HepG2 (cell line): ENCODE measurements around the gene PRRT1. TPM values are rescaled to one million over a fixed set of nuclear protein-coding genes. Genes with fewer than 3 reads are reported as not detected.

Experiments
- AKAP8 ChIP-seq: sonication (generic); formaldehyde crosslinking; IDR thresholded peaks from 2 replicates; pipeline ENCODE4 v1.5.1; 2020; ENCODE audit warnings: mild to moderate bottlenecking, missing genetic modification reagents
- CBX1 ChIP-seq: IDR thresholded peaks from one replicate; pipeline ENCODE4 v1.6.1; 2016; ENCODE audit warnings: antibody characterized with exemption, low read depth
- FOSL2 ChIP-seq: sonication (generic); formaldehyde crosslinking; IDR thresholded peaks from 2 replicates; pipeline ENCODE4 v1.4.0; 2020; ENCODE audit warnings: missing genetic modification reagents
- HOMEZ ChIP-seq: IDR thresholded peaks from 2 replicates; pipeline ENCODE4 v1.6.1; 2016; ENCODE audit warnings: low read depth
- JUN ChIP-seq: sonication (generic); formaldehyde crosslinking; IDR thresholded peaks from 2 replicates; pipeline ENCODE4 v1.4.0; 2020; ENCODE audit warnings: mild to moderate bottlenecking, missing genetic modification reagents
- SAFB2 ChIP-seq: sonication (generic); formaldehyde crosslinking; IDR thresholded peaks from 2 replicates; pipeline ENCODE4 v1.5.1; 2020; ENCODE audit warnings: missing genetic modification reagents, low read depth, mild to moderate bottlenecking, borderline replicate concordance
- TEAD3 ChIP-seq: optimal IDR thresholded peaks from 2 replicates; pipeline ENCODE3; 2016; ENCODE audit warnings: borderline replicate concordance
- ZBTB40 ChIP-seq, 2 experiments: fragments of 450-650 bp in 1 of 2; sonication (generic) in 1 of 2; formaldehyde crosslinking in 1 of 2; IDR thresholded peaks; 2 replicates each; pipeline versions ENCODE4 v1.6.1 to v1.8.0; 2016 to 2022; ENCODE audit warnings: antibody characterized with exemption in 1 of 2, mild to moderate bottlenecking in 1 of 2, missing genetic modification reagents in 1 of 2
- ZC3H4 ChIP-seq: sonication (generic); formaldehyde crosslinking; IDR thresholded peaks from 2 replicates; pipeline ENCODE4 v1.4.0; 2020; ENCODE audit warnings: missing genetic modification reagents, borderline replicate concordance
- ZNF160 ChIP-seq: sonication (generic); formaldehyde crosslinking; IDR thresholded peaks from 2 replicates; pipeline ENCODE4 v1.8.0; 2022; ENCODE audit warnings: mild to moderate bottlenecking, inconsistent platforms, missing genetic modification reagents
- ZNF816 ChIP-seq: sonication (generic); formaldehyde crosslinking; IDR thresholded peaks from 2 replicates; pipeline ENCODE4 v1.8.0; 2022; ENCODE audit warnings: missing genetic modification reagents, mild to moderate bottlenecking, borderline replicate concordance
- polyA plus RNA-seq, 8 experiments: library from polyadenylated mRNA; depleted of rRNA in 3 of 8; stranded (reverse) in 7 of 8; unstranded in 1 of 8; fragments of >200 nt; fragmentation: Illumina TruSeq in 4 of 8; extraction: Trizol in 4 of 8; gene quantifications; 2 replicates each; pipeline versions ENCODE4 v1.2.1 to v1.2.3, GENCODE V29; 2011 to 2016; ENCODE audit warnings: low read depth in 4 of 8, missing spikeins in 1 of 8, mixed read lengths in 1 of 8; ENCODE audit not compliant: insufficient read depth in 1 of 8
- total RNA-seq, 5 experiments: library from RNA; depleted of rRNA; stranded (reverse); fragments of >200 nt; fragmentation: Illumina TruSeq; extraction: Trizol; gene quantifications; 2 replicates each; pipeline ENCODE4 v1.2.3, GENCODE V29; 2016; ENCODE audit warnings: low read depth in 1 of 5
- TF ChIP-seq, protein P1 (sequence below): sonication (generic); formaldehyde crosslinking; IDR thresholded peaks from 2 replicates; pipeline ENCODE4 v1.5.0; 2020; ENCODE audit warnings: missing genetic modification reagents
- TF ChIP-seq, protein P2 (sequence below): sonication (generic); formaldehyde crosslinking; conservative IDR thresholded peaks from 2 replicates; pipeline ENCODE4 v1.4.0; 2020; ENCODE audit warnings: missing genetic modification reagents

PRRT1 gene
- total and polyA plus RNA-seq, 2 of the 13 experiments (the other 11 are each of a cell fraction or from before 2014, with no cell fraction given): 0.64 to 1.4 TPM

- TF ChIP-seq AKAP8 (0 out of 2 replicates have a peak, but pooled peaks have one; percentile 27), TEAD3 (peak; percentile 31), JUN (CRISPR knock-in tag) (no peak), HOMEZ (CRISPR knock-in tag) (peak; percentile 13; the same call in 1 of the 2 replicates), ZC3H4 (0 out of 2 replicates have a peak, but pooled peaks have one; percentile 33), SAFB2 (0 out of 2 replicates have a peak, but pooled peaks have one; percentile 13), ZNF160 (CRISPR knock-in tag) (0 out of 2 replicates have a peak, but pooled peaks have one; percentile 23), FOSL2 (0 out of 2 replicates have a peak, but pooled peaks have one; percentile 5), CBX1 (peak; percentile 19), ZNF816 (CRISPR knock-in tag) (no peak), ZBTB40 (IDR thresholded peaks at IDR 0.05) (no peak), ZBTB40 (CRISPR knock-in tag; IDR thresholded peaks at IDR 0.05) (no peak; the same call in 1 of the 2 replicates)
- TF ChIP-seq, protein P1, sequence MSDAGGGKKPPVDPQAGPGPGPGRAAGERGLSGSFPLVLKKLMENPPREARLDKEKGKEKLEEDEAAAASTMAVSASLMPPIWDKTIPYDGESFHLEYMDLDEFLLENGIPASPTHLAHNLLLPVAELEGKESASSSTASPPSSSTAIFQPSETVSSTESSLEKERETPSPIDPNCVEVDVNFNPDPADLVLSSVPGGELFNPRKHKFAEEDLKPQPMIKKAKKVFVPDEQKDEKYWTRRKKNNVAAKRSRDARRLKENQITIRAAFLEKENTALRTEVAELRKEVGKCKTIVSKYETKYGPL (CRISPR knock-in tag): no peak
- TF ChIP-seq, protein P2, sequence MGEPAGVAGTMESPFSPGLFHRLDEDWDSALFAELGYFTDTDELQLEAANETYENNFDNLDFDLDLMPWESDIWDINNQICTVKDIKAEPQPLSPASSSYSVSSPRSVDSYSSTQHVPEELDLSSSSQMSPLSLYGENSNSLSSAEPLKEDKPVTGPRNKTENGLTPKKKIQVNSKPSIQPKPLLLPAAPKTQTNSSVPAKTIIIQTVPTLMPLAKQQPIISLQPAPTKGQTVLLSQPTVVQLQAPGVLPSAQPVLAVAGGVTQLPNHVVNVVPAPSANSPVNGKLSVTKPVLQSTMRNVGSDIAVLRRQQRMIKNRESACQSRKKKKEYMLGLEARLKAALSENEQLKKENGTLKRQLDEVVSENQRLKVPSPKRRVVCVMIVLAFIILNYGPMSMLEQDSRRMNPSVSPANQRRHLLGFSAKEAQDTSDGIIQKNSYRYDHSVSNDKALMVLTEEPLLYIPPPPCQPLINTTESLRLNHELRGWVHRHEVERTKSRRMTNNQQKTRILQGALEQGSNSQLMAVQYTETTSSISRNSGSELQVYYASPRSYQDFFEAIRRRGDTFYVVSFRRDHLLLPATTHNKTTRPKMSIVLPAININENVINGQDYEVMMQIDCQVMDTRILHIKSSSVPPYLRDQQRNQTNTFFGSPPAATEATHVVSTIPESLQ (CRISPR knock-in tag): 0 out of 2 replicates have a peak, but pooled peaks have one; percentile 16
Observed at GRCh38 chr6:32178547-32179440, 27.1 kb upstream of the PRRT1 start (continued).
